ENCODE results near the gene TSSK2.
A peak's percentile ranks its signal among the peaks of the same experiment; 100 is the strongest.
"Not testable (repeated sequence)": the region's sequence is repeated elsewhere in the genome, so short reads cannot be mapped to it uniquely, and the experiment has no call there.

Gene TSSK2

DNA sequence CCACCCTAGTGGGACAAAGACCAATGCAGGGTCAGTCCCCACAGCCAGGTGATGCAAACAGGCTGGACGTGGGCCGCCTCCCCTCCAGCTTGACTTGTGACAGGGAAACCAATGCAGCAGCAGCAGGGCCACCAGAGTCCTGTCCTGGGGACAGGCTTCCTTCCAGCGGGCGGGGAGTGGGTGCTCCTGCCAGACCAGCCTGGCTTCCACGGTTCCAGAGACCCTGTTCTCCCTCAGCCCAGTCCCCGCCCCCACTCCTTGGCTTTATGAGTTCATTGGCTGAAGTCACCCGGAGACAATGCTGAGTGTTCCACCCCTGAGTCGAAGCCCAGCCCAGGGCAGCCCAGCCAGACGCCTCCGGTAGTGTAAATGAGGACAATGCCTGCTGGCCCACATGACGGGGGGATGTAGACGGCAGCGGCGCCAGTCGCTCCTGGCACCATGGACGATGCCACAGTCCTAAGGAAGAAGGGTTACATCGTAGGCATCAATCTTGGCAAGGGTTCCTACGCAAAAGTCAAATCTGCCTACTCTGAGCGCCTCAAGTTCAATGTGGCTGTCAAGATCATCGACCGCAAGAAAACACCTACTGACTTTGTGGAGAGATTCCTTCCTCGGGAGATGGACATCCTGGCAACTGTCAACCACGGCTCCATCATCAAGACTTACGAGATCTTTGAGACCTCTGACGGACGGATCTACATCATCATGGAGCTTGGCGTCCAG, at the start of gene TSSK2:
TSSK2 (plus strand) TSS at position 350 of the 726 bp plus-strand sequence; CDS start at position 442, 92 bp downstream.
- DNase-seq (ENCODE audit: low read depth), result no peak

DNA sequence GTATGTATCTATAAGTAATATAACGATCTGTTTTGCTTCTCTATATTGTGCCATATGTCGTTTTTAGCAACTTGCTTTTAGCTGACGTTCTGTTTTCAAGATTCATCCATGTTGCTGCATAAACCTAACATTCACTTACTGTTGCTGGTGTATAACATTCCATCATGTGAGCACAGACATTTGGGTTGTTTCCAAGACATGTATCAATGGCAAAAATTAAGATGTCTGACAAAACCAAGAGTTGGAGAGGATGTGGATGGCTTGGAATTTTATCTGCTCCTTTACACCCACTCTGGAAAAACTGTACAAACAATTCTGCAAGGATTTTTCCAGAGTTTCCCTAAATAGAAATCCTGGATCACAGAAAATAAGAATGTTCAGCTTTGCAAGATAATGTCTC, 49.8 kb upstream of the TSSK2 start:
- no peak for DNase-seq (ENCODE audit: low read depth)

DNA sequence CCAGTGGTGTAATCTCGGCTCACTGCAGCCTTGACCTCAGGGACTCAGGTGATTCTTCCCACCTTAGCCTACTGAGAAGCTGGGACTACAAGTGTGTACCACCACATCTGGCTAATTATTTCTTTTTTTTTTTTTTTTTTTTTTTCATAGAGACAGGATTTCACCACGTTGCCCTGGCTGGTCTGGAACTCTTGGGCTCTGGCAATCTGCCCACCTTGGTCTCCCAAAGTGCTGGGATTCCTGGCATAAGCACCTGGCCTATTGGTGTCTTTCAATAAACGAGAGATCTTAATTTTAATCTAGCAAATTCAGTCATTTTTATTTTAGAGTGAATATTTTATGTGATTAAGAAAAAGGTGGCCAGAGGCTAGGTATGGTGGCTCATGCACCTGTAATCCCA, 49.0 kb upstream of the TSSK2 start:
- DNase-seq (ENCODE audit: low read depth), result no peak

DNA sequence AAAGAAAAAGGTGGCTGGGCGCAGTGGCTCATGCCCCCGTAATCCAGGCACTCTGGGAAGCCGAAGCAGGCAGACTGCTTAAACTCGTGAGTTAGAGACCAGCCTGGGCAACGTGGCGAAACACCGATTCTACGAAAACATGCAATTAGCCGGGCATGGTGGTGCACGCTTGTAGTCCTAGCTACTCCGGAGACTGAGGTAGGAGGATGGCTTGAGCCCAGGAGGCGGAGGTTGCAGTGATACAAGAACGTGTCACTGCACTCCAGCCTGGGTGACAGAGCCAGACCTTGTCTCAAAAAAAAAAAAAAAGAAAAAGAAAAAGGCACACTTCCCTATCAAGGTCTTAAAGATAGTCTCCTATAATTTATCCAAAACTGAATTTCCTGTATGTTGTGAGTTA, 48.3 kb upstream of the TSSK2 start:
- DNase-seq (ENCODE audit: low read depth), result no peak

GRCh38 chr22:19084126-19084525, 47.0 kb upstream of the TSSK2 start:
- not testable (repeated sequence) for DNase-seq (ENCODE audit: low read depth)

DNA sequence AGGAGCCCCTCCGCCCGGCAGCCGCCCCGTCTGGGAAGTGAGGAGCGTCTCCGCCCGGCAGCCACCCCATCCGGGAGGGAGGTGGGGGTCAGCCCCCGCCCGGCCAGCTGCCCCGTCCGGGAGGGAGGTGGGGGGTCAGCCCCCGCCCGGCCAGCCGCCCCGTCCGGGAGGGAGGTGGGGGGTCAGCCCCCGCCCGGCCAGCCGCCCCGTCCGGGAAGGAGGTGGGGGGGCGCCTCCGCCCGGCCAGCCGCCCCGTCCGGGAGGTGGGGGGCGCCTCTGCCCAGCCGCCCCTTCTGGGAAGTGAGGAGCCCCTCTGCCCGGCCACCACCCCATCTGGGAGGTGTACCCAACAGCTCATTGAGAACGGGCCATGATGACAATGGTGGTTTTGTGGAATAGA, 46.5 kb upstream of the TSSK2 start:
- DNase-seq (ENCODE audit: low read depth), result not testable (repeated sequence)

DNA sequence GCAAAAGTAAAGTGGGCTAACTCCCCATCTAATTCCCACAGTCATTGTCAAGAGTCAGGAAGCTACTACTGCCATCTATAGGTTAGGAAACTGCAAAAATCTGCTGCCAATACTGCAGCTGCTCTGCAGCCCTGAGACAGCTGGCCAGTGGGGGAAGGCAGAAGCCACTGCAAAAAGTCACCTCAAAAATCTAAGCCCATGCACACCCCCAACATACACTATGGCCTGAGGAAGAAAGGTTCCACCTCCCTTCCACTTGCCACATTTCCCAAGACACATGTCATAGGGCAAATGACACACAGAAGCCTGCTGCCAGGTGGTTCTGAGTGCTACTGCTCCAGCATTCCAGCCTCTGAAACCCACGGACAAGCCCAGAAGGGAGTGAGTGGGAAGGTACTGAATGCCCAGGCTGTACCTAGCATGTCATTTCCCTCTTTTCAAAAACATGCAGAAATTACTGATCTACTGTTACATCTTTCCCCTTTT, 45.8 kb upstream of the TSSK2 start:
- DNase-seq (ENCODE audit: low read depth), result no peak

DNA sequence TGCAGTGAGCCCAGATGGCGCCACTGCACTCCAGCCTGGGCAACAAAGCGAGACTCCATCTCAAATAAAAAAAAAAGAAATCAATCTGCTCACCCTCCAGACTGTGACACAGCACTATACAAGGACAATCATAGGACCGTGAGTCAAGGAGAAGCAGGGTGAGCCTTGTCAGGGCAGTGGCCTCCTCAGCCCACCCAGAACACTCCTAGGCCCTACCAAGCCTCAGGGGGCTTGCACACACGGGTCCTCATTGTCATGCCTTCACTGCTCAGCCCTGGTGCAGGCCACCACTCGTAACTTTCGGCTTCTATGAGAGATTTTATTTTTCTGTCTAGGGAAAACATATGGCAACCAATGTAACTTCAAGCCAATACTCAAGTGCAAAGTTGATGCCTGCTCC, 44.7 kb upstream of the TSSK2 start:
- no peak for DNase-seq (ENCODE audit: low read depth)

DNA sequence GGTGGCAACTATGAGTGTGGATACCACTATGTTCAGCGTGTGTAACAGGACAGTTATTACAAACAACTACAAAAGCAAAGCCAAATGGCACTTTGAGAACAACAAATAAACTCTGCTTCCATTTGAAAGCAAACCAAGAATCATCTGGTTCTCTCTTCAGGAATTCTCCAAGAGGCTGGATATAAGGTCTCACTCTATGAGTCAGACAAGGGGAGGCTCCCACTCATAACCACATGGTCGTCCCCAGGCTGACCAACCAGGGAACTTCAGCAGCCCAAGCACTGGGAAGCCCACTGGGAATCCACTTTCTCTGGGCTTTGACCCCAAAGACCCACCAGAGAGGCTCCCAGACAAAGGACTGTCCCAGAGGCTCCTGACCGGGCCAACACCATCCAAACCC, 44.2 kb upstream of the TSSK2 start:
- DNase-seq (ENCODE audit: low read depth), result no peak

- DNase-seq (ENCODE audit: low read depth), result no peak
These were observed 42.1 kb upstream of the TSSK2 start for GRCh38 chr22:19088866-19089595.

DNA sequence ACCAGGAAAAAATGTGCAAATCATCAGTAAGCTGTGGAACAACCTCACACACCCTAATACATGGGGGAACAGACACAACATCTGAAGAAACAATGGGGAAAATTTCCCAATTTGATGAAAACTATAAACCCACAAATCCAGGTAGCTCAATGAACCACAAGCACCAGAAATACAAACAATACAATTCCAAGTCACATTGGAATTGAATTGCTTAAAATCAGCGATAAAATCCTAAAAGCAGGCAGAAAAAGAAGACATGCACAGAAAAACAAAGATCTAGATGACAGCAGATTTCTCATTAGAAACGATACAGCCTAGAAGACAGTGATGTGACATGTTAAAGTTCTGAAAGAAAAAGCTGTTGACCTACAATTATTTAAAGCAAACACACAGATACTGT, 40.9 kb upstream of the TSSK2 start:
- no peak for DNase-seq (ENCODE audit: low read depth)

GRCh38 chr22:19090586-19091127, 40.5 kb upstream of the TSSK2 start:
- no peak for DNase-seq (ENCODE audit: low read depth)

GRCh38 chr22:19092725-19093124, 38.4 kb upstream of the TSSK2 start:
- DNase-seq (ENCODE audit: low read depth), result no peak

DNA sequence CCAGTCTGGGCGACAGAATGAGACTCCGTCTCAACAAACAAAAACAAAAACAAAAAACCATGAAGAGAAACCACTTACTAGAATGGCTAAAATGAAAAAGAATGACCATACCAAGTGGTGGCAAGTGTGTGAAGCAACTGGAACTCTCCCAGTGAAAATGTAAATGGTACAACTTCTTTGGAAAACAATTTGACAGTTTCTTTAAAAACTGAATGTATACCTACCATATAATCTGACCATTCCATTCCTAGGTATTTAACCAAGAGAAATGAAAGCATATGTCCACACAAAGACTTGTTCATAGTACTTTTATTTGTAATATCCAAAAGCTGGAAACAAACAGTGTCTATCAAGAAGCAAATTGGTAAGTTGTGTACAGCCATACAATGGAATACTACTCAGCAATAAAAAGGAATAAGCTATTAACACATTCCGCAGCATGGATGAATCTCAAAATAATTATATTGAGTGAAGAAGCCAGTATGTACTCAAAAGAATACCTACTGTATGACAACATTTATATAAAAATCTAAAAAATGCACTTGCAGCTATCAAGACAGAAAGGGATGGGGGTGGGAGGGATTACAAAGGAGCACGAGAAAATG, 36.6 kb upstream of the TSSK2 start:
- no peak for DNase-seq (ENCODE audit: low read depth)

- DNase-seq (ENCODE audit: low read depth), result no peak
These were observed 34.6 kb upstream of the TSSK2 start for GRCh38 chr22:19096555-19096954.

DNA sequence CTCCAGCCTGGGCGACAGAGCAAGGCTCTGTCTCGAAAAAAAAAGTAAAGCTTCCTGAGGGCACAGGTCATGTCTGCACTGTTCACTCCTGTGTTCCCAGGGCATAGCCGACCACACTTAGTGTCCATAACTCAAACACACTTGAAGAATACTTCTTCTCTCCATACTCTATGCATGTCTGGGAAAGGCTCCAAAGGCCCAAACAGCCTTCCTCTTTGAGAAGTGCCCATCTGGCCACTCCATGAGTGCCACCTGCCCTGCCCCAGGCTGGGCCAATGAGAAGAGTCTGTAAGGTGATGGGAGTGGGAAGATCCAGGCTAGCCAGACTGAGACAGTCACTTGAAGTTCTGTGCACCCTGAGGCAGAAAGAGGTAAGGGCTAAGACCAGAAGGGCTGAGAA, 33.6 kb upstream of the TSSK2 start:
- DNase-seq (ENCODE audit: low read depth), result no peak

GRCh38 chr22:19098157-19098556, 33.0 kb upstream of the TSSK2 start:
- no peak for DNase-seq (ENCODE audit: low read depth)

DNA sequence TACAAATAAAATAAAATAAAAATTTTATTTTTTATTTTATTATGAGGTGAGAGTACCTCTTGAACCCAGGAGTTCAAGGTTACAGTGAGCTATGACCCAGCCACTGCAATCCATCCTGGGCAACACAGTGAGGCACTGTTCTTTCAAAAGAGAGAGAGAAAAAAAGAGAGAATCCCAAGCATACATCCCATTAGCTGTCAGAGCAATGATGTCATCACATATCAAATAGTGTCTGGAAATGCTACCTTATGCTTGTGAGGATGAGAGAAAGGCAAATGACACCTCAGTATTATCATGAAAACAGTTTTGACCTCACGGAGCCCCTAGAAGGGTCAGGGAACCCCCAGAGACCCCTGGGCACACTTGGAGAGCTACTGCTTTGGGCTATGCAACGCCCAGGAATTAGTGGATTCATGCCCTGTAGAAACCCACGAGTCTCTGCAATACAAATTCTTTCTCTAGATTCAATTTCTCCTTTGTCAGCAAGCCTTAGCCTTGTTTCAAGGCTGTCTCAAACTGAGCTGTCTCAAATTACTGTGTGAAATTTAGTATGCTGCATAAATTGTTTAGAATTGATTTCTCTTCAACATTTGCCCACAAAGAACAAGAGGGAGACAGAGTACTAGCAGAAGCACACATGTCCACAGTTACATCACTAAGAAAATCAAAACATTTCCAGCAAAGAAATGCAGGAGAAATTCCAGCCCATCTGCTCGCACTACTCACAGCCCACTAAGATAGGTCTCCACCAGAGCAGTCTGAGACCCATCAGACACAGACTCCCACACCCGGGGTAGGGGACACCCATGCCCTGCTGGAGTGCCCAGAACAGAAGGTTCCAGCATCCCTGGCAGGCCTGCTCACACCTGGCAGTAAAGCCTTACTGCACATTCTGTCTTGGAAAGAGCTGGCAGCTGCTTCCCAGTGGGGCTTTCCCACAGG, 27.0 kb upstream of the TSSK2 start:
- DNase-seq (ENCODE audit: low read depth), result no peak

- DNase-seq (ENCODE audit: low read depth), result no peak
These were observed 25.7 kb upstream of the TSSK2 start for GRCh38 chr22:19105456-19105855.

DNA sequence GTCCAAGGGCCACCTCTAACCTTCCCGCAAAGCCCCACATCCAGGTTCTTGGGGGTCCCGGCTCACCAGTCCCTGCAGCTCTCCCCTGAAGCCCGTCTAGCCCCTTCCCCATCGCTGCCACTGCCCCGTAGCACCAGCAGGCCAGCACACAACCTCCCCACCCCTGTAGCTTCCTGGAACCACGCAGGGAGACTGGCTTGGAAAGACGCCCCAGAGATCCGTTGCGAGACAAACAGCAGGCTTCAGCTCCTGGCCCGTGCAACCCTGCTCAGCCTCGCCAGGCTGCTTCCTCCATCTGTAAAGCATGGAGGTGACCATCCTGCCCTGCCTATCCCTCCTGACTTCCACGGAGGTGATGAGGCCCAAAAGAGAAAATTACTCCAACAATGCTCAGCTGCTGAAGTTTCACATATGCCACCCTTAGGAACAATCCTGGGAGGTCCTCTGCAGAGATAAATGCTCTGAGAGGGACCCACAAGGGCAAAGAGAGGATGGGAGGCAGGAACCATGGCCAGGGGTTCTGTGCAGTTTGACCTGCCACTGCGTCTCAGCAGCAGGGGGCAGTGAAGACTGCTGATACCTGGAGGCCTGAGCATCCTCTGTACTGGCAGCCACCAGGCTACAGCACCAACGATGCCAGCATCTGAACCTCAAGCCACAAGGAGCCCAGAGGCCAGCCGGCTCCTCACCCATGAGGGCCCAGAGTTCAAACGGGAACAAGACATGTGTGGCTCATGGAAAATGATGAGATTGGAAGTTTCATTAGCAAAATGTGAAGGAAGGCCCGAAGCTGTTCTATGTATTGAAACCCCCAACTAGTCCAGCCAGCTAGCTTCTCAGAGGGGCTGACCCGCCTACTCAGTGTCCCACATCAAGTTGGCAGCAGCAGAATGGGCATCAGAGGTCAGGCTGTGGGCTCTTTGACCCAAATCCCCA, 25.0 kb upstream of the TSSK2 start:
- peak; percentile 25 for DNase-seq (ENCODE audit: low read depth)
